Islet of Langerhans (tissue), 1 donor: ENCODE measurements around the gene ITGAX.

Experiments used
- FAIRE-seq: peaks from one replicate; lab custom pipeline; 2011; peaks lifted over from hg19 to GRCh38; lab: Jason Lieb, UNC

Gene ITGAX

GRCh38 chr16:31375231-31375630, 20.3 kb downstream of the ITGAX start:
- no peak for FAIRE-seq

GRCh38 chr16:31376705-31377104, 21.7 kb downstream of the ITGAX start:
- no peak for FAIRE-seq

GRCh38 chr16:31377210-31377903, 22.4 kb downstream of the ITGAX start:
- FAIRE-seq = no peak

- FAIRE-seq = no peak
Measured at GRCh38 chr16:31380201-31380600, 25.2 kb downstream of the ITGAX start.

GRCh38 chr16:31382485-31383161, 27.6 kb downstream of the ITGAX start:
- FAIRE-seq = no peak

GRCh38 chr16:31385680-31386079, 30.7 kb downstream of the ITGAX start:
- no peak for FAIRE-seq

GRCh38 chr16:31386157-31386984, 31.4 kb downstream of the ITGAX start:
- no peak for FAIRE-seq

GRCh38 chr16:31388535-31388934, 33.6 kb downstream of the ITGAX start:
- no peak for FAIRE-seq

- no peak for FAIRE-seq
Measured at GRCh38 chr16:31390504-31391041, 35.6 kb downstream of the ITGAX start.

- FAIRE-seq = no peak
Measured at GRCh38 chr16:31393056-31393455, 38.1 kb downstream of the ITGAX start, which contains the start of gene ITGAD. Gene ITGAD (plus strand): TSS chr16:31393335. CDS start chr16:31393361, 26 bp downstream.

- FAIRE-seq = no peak
Measured at GRCh38 chr16:31395647-31396046, 40.7 kb downstream of the ITGAX start.

GRCh38 chr16:31397096-31397660, 42.2 kb downstream of the ITGAX start:
- FAIRE-seq = no peak

- FAIRE-seq = no peak
Measured at GRCh38 chr16:31397701-31398100, 42.7 kb downstream of the ITGAX start.

- FAIRE-seq = no peak
Measured at GRCh38 chr16:31400191-31400590, 45.2 kb downstream of the ITGAX start.

GRCh38 chr16:31401436-31401835, 46.5 kb downstream of the ITGAX start:
- no peak for FAIRE-seq

- FAIRE-seq = no peak
Measured at GRCh38 chr16:31402687-31403086, 47.7 kb downstream of the ITGAX start.

- no peak for FAIRE-seq
Measured at GRCh38 chr16:31403590-31404352, 48.8 kb downstream of the ITGAX start.

GRCh38 chr16:31404353-31405064, 49.5 kb downstream of the ITGAX start:
- FAIRE-seq = no peak

GRCh38 chr16:31407406-31407805, 52.4 kb downstream of the ITGAX start:
- FAIRE-seq = no peak

GRCh38 chr16:31409433-31409832, 54.5 kb downstream of the ITGAX start:
- FAIRE-seq = no peak

- no peak for FAIRE-seq
Measured at GRCh38 chr16:31410082-31410481, 55.1 kb downstream of the ITGAX start.
